OCI-LY1 (cell line): ENCODE data around the gene POLR3A.

Experiments
- CTCF ChIP-seq: fragments of 200-600 bp; sonication (generic), shearing (Covaris generic); IDR thresholded peaks from 2 replicates; pipeline ENCODE4 v1.5.1; 2017; ENCODE audit warnings: mild to moderate bottlenecking, antibody characterized with exemption, low read length, moderate library complexity, mixed read lengths
- EZH2 ChIP-seq: fragments of 200-600 bp; sonication (generic), shearing (Covaris generic); IDR thresholded peaks from 2 replicates; pipeline ENCODE4 v1.8.0; 2017; ENCODE audit warnings: borderline replicate concordance, mixed run types, mild to moderate bottlenecking, antibody characterized with exemption, low read length, moderate library complexity, mixed read lengths

GRCh38 chr10:78042058-78042751 lies 12.9 kb upstream of the POLR3A start:
- TF ChIP-seq EZH2 (no peak), CTCF (no peak)
